ENCODE data around the gene USP36. TPM values are rescaled to one million over a fixed set of nuclear protein-coding genes. Genes with fewer than 3 reads are reported as not detected.

Gene USP36
- total and polyA plus RNA-seq, 9 of the 15 experiments (the other 6 are each of a cell fraction or from before 2014, with no cell fraction given) = 6.4 to 72.8 (median 22.5) TPM

GRCh38 chr17:78824240-78824639 is 16.4 kb downstream of the USP36 start:
- in situ Hi-C loops (cut with MboI) = no loop called here
- ATAC-seq = no peak
- TF ChIP-seq ARNT (IDR thresholded peaks at IDR 0.05) (no peak), CSDE1 (IDR thresholded peaks at IDR 0.05) (no peak), CTCF (IDR thresholded peaks at IDR 0.05 in 2 of 3, conservative IDR thresholded peaks at IDR 0.05 in 1 of 3; ENCODE audit: insufficient read depth in 2 of 3, low read depth in 1 of 3, low read length in 3 of 3) (no peak), TAF15 (IDR thresholded peaks at IDR 0.05; ENCODE audit: low read depth, low read length) (no peak), CHAMP1 (IDR thresholded peaks at IDR 0.05) (no peak), TGIF2 (CRISPR knock-in tag; IDR thresholded peaks at IDR 0.05) (no peak), ZNF695 (CRISPR knock-in tag; IDR thresholded peaks at IDR 0.05) (no peak), NCOA6 (IDR thresholded peaks at IDR 0.05) (no peak), KDM2B (CRISPR knock-in tag; IDR thresholded peaks at IDR 0.05) (no peak), SAP30 (IDR thresholded peaks at IDR 0.05; ENCODE audit: borderline replicate concordance, insufficient read depth, low read depth, low read length, poor library complexity, severe bottlenecking) (no peak), HOXB6 (CRISPR knock-in tag; IDR thresholded peaks at IDR 0.05; ENCODE audit: borderline replicate concordance) (no peak), ZNF436 (CRISPR knock-in tag; IDR thresholded peaks at IDR 0.05) (no peak), FUS (optimal IDR thresholded peaks at IDR 0.05; ENCODE audit: low read depth, low read length) (no peak), RCOR1 (IDR thresholded peaks at IDR 0.05; ENCODE audit: borderline replicate concordance in 1 of 2, low read depth in 2 of 2, low read length in 2 of 2) (no peak), PRPF4 (IDR thresholded peaks at IDR 0.05; ENCODE audit: insufficient read depth, low read depth, low read length, poor library complexity, severe bottlenecking) (no peak), FOXP1 (CRISPR knock-in tag; IDR thresholded peaks at IDR 0.05) (no peak), TCF15 (CRISPR knock-in tag; IDR thresholded peaks at IDR 0.05) (no peak), FOXM1 (IDR thresholded peaks at IDR 0.05; ENCODE audit: low read depth) (no peak), FOXM1 (CRISPR knock-in tag; IDR thresholded peaks at IDR 0.05; ENCODE audit: low read depth) (no peak), MXI1 (IDR thresholded peaks at IDR 0.05; ENCODE audit: low read depth, low read length) (no peak)

More at GRCh38 chr17:78824240-78824639, 16.4 kb downstream of the USP36 start:
- H3K36me3 ChIP-seq (ENCODE audit: control insufficient read depth, insufficient read depth, low read length) = peaks cover 95% of the 10 kb centered on the region
- no TSS peak for BruUV-seq (replicated peaks)
- H2AFZ ChIP-seq (ENCODE audit: low read depth, low read length) = no peak overlapping the region
- DNase-seq (ENCODE audit: extremely low read depth in 1 of 4, low spot score in 3 of 4) (no peak), FAIRE-seq (no peak)
- no peak overlapping the region for H3K9ac ChIP-seq (ENCODE audit: insufficient read depth in 1 of 2, low read depth in 2 of 2, low read length in 2 of 2)
- peaks cover 7% of the 10 kb centered on the region; the same call in 1 of the 3 replicates for H3K79me2 ChIP-seq (ENCODE audit: control insufficient read depth, insufficient read depth, low read length)
- H3K27ac ChIP-seq (ENCODE audit: extremely low read depth, low read depth, low read length) = no peak overlapping the region
- H3K4me1 ChIP-seq (replicated peaks in 1 of 2; ENCODE audit: control insufficient read depth in 2 of 2, insufficient read depth in 2 of 2, low read length in 2 of 2) = peaks cover 3% of the 10 kb centered on the region in 2 experiments; a peak in 4 of 5 replicates
- H3K27me3 ChIP-seq (ENCODE audit: control insufficient read depth in 2 of 2, insufficient read depth in 2 of 2, low read length in 2 of 2) = no peaks in the 10 kb centered on the region
- 98% methylated on average over 7 of the region's 7 CpGs for WGBS (ENCODE audit: insufficient coverage, low coverage, missing lambda C conversion rate)
- intact Hi-C loops (cut with micrococcal nuclease) = no loop called here
- no peak overlapping the region for H3K4me3 ChIP-seq
- H3K9me1 ChIP-seq (ENCODE audit: control insufficient read depth, insufficient read depth, low read length) = no peaks in the 10 kb centered on the region
- ChIA-PET POLR2A (interaction anchor here (0.5 kb wide), 1 partner anchor 194 kb away, joined by 3 read pairs; no protein-coding TSS in a partner anchor), CTCF (ENCODE audit: low intra/inter-chr PET ratio) (no interaction called here)
- peaks cover 20% of the 10 kb centered on the region for H4K20me1 ChIP-seq (replicated peaks; ENCODE audit: control insufficient read depth, insufficient read depth, low read length)
- H3K9me3 ChIP-seq (replicated peaks; ENCODE audit: control insufficient read depth, insufficient read depth, low read depth, low read length) = no peaks in the 10 kb centered on the region
- H3K4me2 ChIP-seq (ENCODE audit: insufficient read depth, low read length) = no peak overlapping the region

Measured in K562 (cell line).